Immature natural killer cell (primary cell): ENCODE data around the gene CYBRD1. TPM values are rescaled to one million over a fixed set of nuclear protein-coding genes. Genes with fewer than 3 reads are reported as not detected.

Source experiments
- DNase-seq, 3 donors: peaks; one replicate each; pipeline ENCODE4 v3.0.0; 2022; ENCODE audit warnings: mixed read lengths in 1 of 3
- H3K27ac Mint-ChIP-seq, 6 donors: one replicate each; pipeline ENCODE4 v1.8.0; 2020; ENCODE audit warnings: mixed read lengths in 6 of 6, mild to moderate bottlenecking in 5 of 6, inconsistent platforms in 4 of 6, moderate library complexity in 3 of 6
- H3K27me3 Mint-ChIP-seq, 3 donors: one replicate each; pipeline ENCODE4 v1.8.0; 2020 to 2021; ENCODE audit warnings: low read depth in 3 of 3, mild to moderate bottlenecking in 3 of 3, mixed read lengths in 3 of 3, moderate library complexity in 3 of 3, inconsistent platforms in 1 of 3
- H3K36me3 Mint-ChIP-seq, 3 donors: one replicate each; pipeline ENCODE4 v1.8.0; 2020; ENCODE audit warnings: mixed read lengths in 3 of 3, inconsistent platforms in 2 of 3, mild to moderate bottlenecking in 2 of 3
- H3K4me1 Mint-ChIP-seq, 2 donors: one replicate each; pipeline ENCODE4 v1.8.0; 2020; ENCODE audit warnings: inconsistent platforms in 2 of 2, mild to moderate bottlenecking in 2 of 2, mixed read lengths in 2 of 2, moderate library complexity in 1 of 2
- H3K4me3 Mint-ChIP-seq, 5 donors: one replicate each; pipeline ENCODE4 v1.8.0; 2020; ENCODE audit warnings: mild to moderate bottlenecking in 5 of 5, mixed read lengths in 5 of 5, inconsistent platforms in 3 of 5, moderate library complexity in 3 of 5
- H3K9me3 Mint-ChIP-seq, 6 donors: one replicate each; pipeline ENCODE4 v1.8.0; 2020; ENCODE audit warnings: mild to moderate bottlenecking in 6 of 6, mixed read lengths in 6 of 6, inconsistent platforms in 4 of 6, moderate library complexity in 3 of 6
- polyA plus RNA-seq, 3 donors: library from polyadenylated mRNA; unstranded; fragments of 300-500 nt; fragmentation: Illumina TruSeq; gene quantifications; one replicate each; pipeline ENCODE4 v1.2.3, GENCODE V29; 2021

The CYBRD1 gene, protein sequence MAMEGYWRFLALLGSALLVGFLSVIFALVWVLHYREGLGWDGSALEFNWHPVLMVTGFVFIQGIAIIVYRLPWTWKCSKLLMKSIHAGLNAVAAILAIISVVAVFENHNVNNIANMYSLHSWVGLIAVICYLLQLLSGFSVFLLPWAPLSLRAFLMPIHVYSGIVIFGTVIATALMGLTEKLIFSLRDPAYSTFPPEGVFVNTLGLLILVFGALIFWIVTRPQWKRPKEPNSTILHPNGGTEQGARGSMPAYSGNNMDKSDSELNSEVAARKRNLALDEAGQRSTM
- polyA plus RNA-seq = 10 to 100 TPM; 17.4 to 32.1 (median 22.3) TPM

DNA sequence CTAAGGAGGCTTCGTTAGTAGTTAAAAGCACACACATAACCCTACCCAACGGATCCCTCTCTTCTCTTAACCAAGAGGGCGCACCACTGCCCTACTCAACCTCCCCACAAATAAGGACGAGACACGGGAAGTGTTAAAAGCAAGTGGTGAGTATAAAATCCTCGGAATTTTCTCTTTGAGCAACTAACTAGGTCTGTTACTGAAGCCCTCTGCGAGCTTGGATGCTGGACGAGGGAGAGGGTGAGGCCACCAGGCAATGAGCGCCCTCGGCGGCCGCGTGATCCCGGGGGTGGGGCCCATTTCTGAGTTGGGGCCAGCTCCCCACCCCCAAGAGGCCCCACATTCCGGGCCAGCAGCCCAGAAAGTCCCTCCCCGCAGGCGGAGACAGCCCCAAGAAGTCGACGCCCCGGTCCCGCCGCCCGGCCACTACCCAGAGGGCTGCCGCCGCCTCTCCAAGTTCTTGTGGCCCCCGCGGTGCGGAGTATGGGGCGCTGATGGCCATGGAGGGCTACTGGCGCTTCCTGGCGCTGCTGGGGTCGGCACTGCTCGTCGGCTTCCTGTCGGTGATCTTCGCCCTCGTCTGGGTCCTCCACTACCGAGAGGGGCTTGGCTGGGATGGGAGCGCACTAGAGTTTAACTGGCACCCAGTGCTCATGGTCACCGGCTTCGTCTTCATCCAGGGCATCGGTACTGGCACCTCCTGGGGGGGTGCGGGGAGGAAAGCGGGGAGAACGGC lies at the start of gene CYBRD1:
Gene CYBRD1 (plus strand): TSS at position 423 of the 736 bp plus-strand sequence. CDS start 72 bp downstream, at position 495.
- Mint-ChIP-seq H3K27ac (peak within 1 kb of the TSS; percentile 61 to 85 (median 84)), H3K36me3 (peaks cover 0 to 3% (median 0%) of the 10 kb centered on the region in 3 donors), H3K9me3 (no peaks in the 10 kb centered on the region), H3K27me3 (peaks cover 0 to 20% (median 2%) of the 10 kb centered on the region in 3 donors), H3K4me3 (peak within 1 kb of the TSS; percentile 94 to 97 (median 95)), H3K4me1 (peaks cover 22 to 42% of the 10 kb centered on the region in 2 donors)
- DNase-seq = peak; percentile 39 to 45 (median 40)

DNA sequence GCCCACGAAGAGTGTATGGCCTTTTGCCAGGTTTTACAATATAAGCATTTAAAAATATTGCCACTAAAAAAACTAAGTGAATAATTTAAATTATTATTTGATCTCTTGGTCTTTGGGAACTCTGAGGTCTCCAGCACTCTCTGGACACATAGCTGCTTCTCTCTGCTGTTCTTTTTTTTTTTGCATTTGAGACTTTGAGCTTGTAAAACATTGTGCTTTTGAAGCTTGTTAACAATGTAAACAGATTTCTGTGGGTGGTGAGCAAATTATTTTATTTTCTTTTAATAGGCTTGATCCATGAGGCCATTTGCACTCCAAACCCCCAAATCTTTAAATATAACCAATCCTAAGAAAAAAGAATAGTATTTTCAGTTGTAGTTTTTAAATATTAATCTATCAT lies 46.3 kb upstream of the CYBRD1 start:
- Mint-ChIP-seq H3K27me3 (peaks cover 0 to 2% (median 2%) of the 10 kb centered on the region in 3 donors), H3K4me1 (peaks cover 25 to 26% of the 10 kb centered on the region in 2 donors), H3K27ac (no peak overlapping the region), H3K4me3 (no peak overlapping the region), H3K36me3 (peaks cover 31 to 43% (median 41%) of the 10 kb centered on the region in 3 donors), H3K9me3 (no peaks in the 10 kb centered on the region)
- DNase-seq = no peak

DNA sequence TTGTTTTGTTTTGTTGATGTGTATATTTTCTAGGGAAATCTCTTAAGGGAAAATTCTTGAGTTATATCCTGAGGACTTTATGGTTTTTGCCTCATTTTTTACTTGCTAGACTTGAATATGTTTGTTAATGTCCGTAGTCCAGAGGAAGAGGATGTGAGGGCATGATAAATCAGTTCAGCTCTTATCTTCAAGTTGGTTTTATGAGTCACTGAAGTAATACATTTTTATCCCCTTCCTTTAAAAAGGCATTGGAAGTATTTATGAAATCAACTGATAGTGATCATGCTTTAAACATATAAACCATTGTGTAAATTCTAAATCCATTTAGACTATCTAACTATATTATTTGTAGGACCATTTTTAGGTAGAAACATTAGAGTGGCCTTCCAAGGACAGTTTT lies 43.9 kb upstream of the CYBRD1 start:
- Mint-ChIP-seq H3K27ac (peak overlapping the region in 1 of 6 donors; percentile 79), H3K27me3 (peaks cover 0 to 2% (median 0%) of the 10 kb centered on the region in 3 donors), H3K9me3 (no peaks in the 10 kb centered on the region), H3K4me1 (peaks cover 49% of the 10 kb centered on the region in 2 donors), H3K4me3 (no peak overlapping the region), H3K36me3 (peaks cover 22 to 42% (median 38%) of the 10 kb centered on the region in 3 donors)
- DNase-seq = no peak

DNA sequence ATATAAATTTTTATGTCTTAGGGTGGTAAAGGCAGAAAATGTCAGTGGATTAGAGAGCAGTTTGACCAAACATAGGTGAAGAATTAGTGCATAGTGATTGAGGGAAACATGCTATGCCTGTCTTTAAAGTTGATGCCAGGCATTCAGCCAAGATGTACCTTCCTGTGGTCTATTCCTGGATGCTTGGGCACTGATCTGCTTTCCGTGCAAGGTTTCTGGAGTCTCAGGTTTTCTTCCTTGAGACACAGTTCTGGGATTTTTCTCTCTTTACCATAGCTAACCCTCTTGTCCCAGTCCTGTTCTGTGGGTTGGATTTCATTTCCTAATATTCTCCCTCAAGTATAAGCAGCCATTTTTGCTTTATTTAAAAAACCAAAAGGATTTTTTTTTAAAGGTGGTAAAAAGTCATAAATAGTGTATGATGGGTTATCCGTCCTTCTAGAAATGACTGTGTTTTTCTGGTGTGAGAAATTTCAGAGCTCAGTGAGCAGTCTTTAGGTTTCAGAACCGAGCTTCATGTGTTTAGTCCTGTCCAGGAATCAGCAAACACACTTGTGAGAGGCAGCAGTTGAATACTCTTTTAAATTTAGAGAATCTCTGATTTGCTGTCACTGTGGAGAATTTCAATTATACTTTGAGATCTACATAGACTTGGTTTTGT lies 43.0 kb upstream of the CYBRD1 start:
- peak overlapping the region in 3 of 6 donors; percentile 17 to 79 (median 31) for H3K27ac Mint-ChIP-seq

DNA sequence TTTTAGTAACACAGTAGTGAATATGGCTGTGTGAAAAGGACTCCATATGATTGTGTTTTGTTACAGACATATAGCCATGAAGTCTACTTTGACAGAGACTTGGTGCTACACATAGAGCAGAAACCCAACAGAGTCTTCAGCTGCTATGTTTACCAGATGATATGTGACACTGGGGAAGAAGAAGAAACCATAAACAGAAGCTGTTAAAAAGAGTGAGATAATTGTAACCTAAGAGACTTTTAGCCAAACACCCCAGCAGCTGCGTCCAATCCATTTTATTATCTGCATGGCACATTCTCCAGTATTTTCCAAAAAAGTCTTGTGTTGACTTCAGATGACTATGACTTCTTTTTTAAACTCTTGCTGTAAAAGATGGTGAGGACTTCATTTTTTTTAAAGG lies 41.4 kb upstream of the CYBRD1 start:
- H3K9me3 Mint-ChIP-seq = no peaks in the 10 kb centered on the region
- H3K27me3 Mint-ChIP-seq = peaks cover 0 to 2% (median 0%) of the 10 kb centered on the region in 3 donors
- H3K36me3 Mint-ChIP-seq = peaks cover 4 to 23% (median 22%) of the 10 kb centered on the region in 3 donors
- peak overlapping the region; percentile 74 to 92 (median 82) for H3K27ac Mint-ChIP-seq
- peak in 2 of 3 donors; percentile 14 to 19 for DNase-seq
- peaks cover 73 to 74% of the 10 kb centered on the region in 2 donors for H3K4me1 Mint-ChIP-seq
- peak overlapping the region; percentile 50 to 74 (median 69) for H3K4me3 Mint-ChIP-seq

More for the DNA sequence above, 43.0 kb upstream of the CYBRD1 start:
- Mint-ChIP-seq H3K9me3 (no peaks in the 10 kb centered on the region), H3K4me1 (peaks cover 56 to 58% of the 10 kb centered on the region in 2 donors), H3K27me3 (peaks cover 0 to 2% (median 0%) of the 10 kb centered on the region in 3 donors), H3K36me3 (peaks cover 15 to 33% (median 30%) of the 10 kb centered on the region in 3 donors), H3K4me3 (no peak overlapping the region)
- no peak for DNase-seq

DNA sequence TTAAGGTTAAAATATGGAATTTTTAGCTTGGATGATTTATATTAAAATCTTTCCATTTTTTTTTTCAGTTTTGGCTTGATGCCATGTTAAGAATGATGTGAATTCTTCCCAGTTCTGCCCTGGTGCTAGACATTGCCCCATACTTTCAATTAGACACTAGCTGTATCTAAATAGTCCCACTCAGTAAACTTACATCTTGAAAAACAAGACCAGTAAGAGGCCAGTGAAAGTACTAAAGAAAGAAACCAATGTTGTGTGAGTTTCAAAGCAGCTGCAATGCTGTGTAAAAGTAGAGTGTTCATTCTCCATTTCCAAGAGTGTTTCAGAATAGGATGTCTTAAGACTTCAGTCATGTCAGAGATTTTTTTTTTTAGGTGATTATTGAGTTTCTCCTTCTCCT lies 40.0 kb upstream of the CYBRD1 start:
- DNase-seq = no peak
- Mint-ChIP-seq H3K27me3 (peaks cover 0 to 2% (median 0%) of the 10 kb centered on the region in 3 donors), H3K36me3 (peaks cover 4 to 24% (median 20%) of the 10 kb centered on the region in 3 donors), H3K4me3 (peak overlapping the region; percentile 16 to 60 (median 51)), H3K4me1 (peaks cover 83 to 88% of the 10 kb centered on the region in 2 donors), H3K9me3 (no peaks in the 10 kb centered on the region), H3K27ac (peak overlapping the region; percentile 34 to 77 (median 53))

DNA sequence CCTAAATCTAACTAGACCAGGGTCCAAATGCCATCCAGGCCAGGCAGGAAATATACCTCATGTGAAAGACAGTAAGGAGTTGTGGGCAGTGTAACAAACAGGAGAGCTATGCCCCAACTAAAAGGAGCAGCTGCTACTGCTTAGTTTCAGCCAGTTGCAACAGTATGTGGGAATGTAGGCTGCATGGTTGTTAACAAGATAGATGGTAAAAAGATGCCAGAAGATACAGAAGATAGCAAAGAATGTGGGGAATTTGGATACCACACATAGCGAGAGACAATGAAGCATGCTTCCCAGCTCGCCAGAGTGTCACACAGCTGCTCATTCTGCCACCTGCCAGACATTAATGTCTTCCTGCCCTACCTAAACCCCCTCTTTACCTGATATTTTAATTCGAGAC lies 39.4 kb upstream of the CYBRD1 start:
- peak overlapping the region; percentile 14 to 60 (median 19) for H3K4me3 Mint-ChIP-seq
- peak overlapping the region; percentile 34 to 77 (median 48) for H3K27ac Mint-ChIP-seq
- H3K9me3 Mint-ChIP-seq = no peaks in the 10 kb centered on the region
- H3K4me1 Mint-ChIP-seq = peaks cover 84 to 93% of the 10 kb centered on the region in 2 donors
- no peak for DNase-seq
- peaks cover 0 to 2% (median 0%) of the 10 kb centered on the region in 3 donors for H3K27me3 Mint-ChIP-seq
- peaks cover 1 to 28% (median 19%) of the 10 kb centered on the region in 3 donors for H3K36me3 Mint-ChIP-seq

DNA sequence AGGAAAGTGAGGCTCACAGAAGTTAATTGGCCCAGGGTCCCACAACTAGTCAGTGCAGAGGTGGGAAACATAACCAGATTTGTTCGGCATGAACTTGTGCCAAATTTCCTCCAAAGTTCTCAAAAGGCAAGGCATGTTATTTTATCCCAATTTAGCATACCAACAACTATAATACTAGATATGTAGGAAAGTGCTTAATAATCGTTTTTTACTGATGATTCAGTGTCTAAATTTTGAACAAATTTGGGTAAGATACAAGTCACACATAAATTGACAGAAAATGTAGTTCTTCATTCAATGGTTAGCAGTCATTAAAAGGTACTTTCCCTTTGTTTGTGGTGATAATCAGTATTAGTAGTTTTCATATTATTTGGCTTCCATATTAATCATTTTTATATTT lies 38.5 kb upstream of the CYBRD1 start:
- peaks cover 0 to 31% (median 16%) of the 10 kb centered on the region in 3 donors for H3K36me3 Mint-ChIP-seq
- H3K27me3 Mint-ChIP-seq = peaks cover 0 to 2% (median 0%) of the 10 kb centered on the region in 3 donors
- peaks cover 84 to 98% of the 10 kb centered on the region in 2 donors for H3K4me1 Mint-ChIP-seq
- peak overlapping the region in 3 of 5 donors; percentile 3 to 20 (median 9) for H3K4me3 Mint-ChIP-seq
- H3K9me3 Mint-ChIP-seq = no peaks in the 10 kb centered on the region
- H3K27ac Mint-ChIP-seq = peak overlapping the region in 1 of 6 donors; percentile 27
- no peak for DNase-seq

DNA sequence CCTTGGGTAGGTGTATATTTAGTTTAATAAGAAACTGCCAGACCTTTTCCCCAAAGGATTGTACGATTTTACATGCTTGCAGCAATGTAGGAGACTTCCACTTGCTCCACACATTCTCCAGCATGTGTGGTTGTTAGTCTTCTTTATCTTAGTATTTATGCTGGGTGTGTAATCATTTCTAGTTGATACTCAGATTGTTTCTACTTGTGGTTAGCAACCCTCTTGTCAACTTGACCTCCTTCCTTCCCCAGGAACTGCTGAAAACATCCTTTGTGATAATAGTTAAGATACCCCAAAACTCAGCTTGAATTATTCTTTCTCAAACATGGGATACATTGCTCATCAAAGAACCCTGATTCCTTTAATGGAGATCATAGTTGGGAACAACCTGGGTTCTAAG lies 37.2 kb upstream of the CYBRD1 start:
- Mint-ChIP-seq H3K4me3 (peak overlapping the region; percentile 67 to 87 (median 76)), H3K4me1 (peaks cover 79 to 94% of the 10 kb centered on the region in 2 donors)

DNA sequence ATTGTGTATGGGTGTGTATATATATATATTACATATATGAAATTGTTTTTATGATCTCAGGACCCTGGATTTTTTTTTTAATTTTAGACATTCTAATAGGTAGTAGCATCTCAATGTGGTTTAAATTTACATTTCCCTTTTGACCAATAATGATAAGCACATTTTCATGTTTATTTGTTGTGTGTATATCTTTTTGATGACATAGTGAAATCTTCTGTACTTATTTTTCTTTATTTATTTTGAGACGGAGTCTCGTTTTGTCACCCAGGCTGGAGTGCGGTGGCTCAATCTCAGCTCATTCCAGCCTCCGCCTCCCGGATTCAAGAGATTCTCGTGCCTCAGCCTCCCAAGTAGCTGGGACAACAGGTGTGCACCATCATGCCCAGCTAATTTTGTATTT lies 35.1 kb upstream of the CYBRD1 start:
- DNase-seq = no peak
- no peak overlapping the region for H3K27ac Mint-ChIP-seq
- peaks cover 69 to 81% of the 10 kb centered on the region in 2 donors for H3K4me1 Mint-ChIP-seq
- H3K27me3 Mint-ChIP-seq = no peaks in the 10 kb centered on the region
- peaks cover 0 to 33% (median 23%) of the 10 kb centered on the region in 3 donors for H3K36me3 Mint-ChIP-seq
- no peak overlapping the region for H3K4me3 Mint-ChIP-seq
- no peaks in the 10 kb centered on the region for H3K9me3 Mint-ChIP-seq

More for the DNA sequence above, 37.2 kb upstream of the CYBRD1 start:
- Mint-ChIP-seq H3K36me3 (peaks cover 0 to 24% (median 15%) of the 10 kb centered on the region in 3 donors), H3K27ac (peak overlapping the region; percentile 82 to 90 (median 86)), H3K27me3 (peaks cover 0 to 2% (median 0%) of the 10 kb centered on the region in 3 donors), H3K9me3 (no peaks in the 10 kb centered on the region)
- DNase-seq = peak; percentile 7 to 25 (median 24)

DNA sequence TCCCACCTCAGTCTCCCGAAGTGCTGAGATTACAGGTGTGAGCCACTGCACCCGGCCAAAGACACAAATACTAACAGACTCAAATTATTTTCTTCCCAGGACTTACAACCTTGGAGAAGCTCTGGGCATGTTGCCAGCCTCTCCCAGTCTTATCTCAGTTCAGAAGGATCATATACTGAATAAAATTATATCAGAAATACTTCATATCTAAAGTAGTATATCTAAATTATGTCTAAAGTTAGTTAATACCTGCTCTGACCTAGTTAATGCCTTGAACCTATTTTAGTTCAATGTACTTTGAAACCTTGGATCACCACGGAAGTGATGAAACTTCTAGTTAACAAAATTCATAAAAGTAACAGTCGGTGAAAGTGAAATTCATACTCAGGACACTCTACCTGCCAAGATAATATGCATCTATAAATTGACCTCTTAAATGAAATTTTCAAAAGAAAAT lies 34.4 kb upstream of the CYBRD1 start:
- Mint-ChIP-seq H3K36me3 (peaks cover 0 to 27% (median 17%) of the 10 kb centered on the region in 3 donors), H3K4me3 (no peak overlapping the region), H3K27me3 (no peaks in the 10 kb centered on the region), H3K4me1 (peaks cover 63 to 74% of the 10 kb centered on the region in 2 donors), H3K9me3 (no peaks in the 10 kb centered on the region), H3K27ac (no peak overlapping the region)
- DNase-seq = no peak

DNA sequence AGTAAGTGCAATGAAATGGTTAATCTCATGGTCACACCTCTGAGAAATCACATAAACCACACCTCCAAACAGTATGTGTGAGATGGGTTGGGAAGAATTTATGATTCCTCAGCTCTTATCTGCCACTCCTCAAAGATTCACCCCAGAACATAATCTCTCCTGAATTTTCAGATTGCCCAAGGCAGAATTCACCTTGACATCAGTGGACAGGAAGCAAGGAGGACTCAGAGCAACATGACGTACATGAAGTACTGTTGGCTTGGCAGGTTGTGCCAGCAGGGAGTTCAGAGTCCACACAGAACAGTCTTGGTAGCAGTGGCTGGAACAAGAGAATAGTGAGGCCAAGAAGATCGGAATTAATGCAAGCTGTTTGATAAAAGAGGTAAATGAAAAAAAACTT lies 31.7 kb upstream of the CYBRD1 start:
- no peaks in the 10 kb centered on the region for H3K9me3 Mint-ChIP-seq
- peak overlapping the region in 1 of 5 donors; percentile 13 for H3K4me3 Mint-ChIP-seq
- H3K27ac Mint-ChIP-seq = peak overlapping the region in 3 of 6 donors; percentile 25 to 73 (median 57)
- peaks cover 0 to 26% (median 12%) of the 10 kb centered on the region in 3 donors for H3K36me3 Mint-ChIP-seq
- no peak for DNase-seq
- peaks cover 38 to 47% of the 10 kb centered on the region in 2 donors for H3K4me1 Mint-ChIP-seq
- no peaks in the 10 kb centered on the region for H3K27me3 Mint-ChIP-seq

DNA sequence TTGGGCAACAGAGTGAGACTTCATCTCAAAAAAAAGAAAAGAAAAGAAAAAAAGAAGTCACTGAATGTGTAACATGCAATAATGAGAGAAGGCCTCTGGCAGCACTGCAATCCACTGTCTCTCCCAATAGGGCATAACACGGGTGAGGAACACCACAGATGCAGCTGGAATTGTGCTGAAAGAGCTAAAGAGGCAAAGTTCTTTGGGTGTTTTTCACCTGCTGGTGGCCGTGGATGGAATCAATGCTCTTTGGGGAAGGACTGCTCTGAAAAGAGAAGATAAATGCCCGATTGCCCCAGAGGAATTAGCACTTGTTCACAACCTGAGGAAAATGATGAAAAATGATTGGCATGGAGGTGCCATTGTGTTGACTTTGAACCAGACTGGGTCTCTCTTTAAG lies 31.0 kb upstream of the CYBRD1 start:
- no peak overlapping the region for H3K27ac Mint-ChIP-seq
- H3K9me3 Mint-ChIP-seq = no peaks in the 10 kb centered on the region

More for the DNA sequence above, 31.0 kb upstream of the CYBRD1 start:
- Mint-ChIP-seq H3K4me3 (no peak overlapping the region), H3K4me1 (peaks cover 31 to 40% of the 10 kb centered on the region in 2 donors), H3K27me3 (no peaks in the 10 kb centered on the region), H3K36me3 (peaks cover 0 to 26% (median 13%) of the 10 kb centered on the region in 3 donors)
- no peak for DNase-seq
